ENCODE measurements around the gene FHAD1. TPM values are rescaled to one million over a fixed set of nuclear protein-coding genes. Genes with fewer than 3 reads are reported as not detected.

FHAD1 gene
- total and polyA plus RNA-seq, 9 of the 15 experiments (the other 6 are each of a cell fraction or from before 2014, with no cell fraction given) = 0.32 to 2.1 (median 1.5) TPM; not detected in 1

- TF ChIP-seq E4F1 (CRISPR knock-in tag; IDR thresholded peaks at IDR 0.05; ENCODE audit: borderline replicate concordance) (no peak), KDM1A (IDR thresholded peaks at IDR 0.05) (peak; percentile 5 to 18; a peak in 1 of 4 replicates), NR2F6 (CRISPR knock-in tag; IDR thresholded peaks at IDR 0.05) (no peak), ZNF444 (CRISPR knock-in tag; IDR thresholded peaks at IDR 0.05) (no peak), ZKSCAN1 (IDR thresholded peaks at IDR 0.05; ENCODE audit: low read depth, low read length) (no peak), ILK (tag; IDR thresholded peaks at IDR 0.05; ENCODE audit: borderline replicate concordance, low read depth) (no peak), ESRRB (CRISPR knock-in tag; IDR thresholded peaks at IDR 0.05; ENCODE audit: borderline replicate concordance) (no peak), HDAC2 (IDR thresholded peaks at IDR 0.05) (peak; percentile 28; the same call in 1 of the 2 replicates), TFE3 (CRISPR knock-in tag; IDR thresholded peaks at IDR 0.05) (no peak), GTF2A2 (tag; IDR thresholded peaks at IDR 0.05) (no peak), ADNP (tag; IDR thresholded peaks at IDR 0.05) (peak; percentile 80; the same call in 1 of the 2 replicates), ZNF778 (CRISPR knock-in tag; IDR thresholded peaks at IDR 0.05) (no peak), SMARCA5 (IDR thresholded peaks at IDR 0.05) (peak; percentile 29; the same call in 1 of the 2 replicates), TAL1 (IDR thresholded peaks at IDR 0.05) (no peak), ZNF23 (CRISPR knock-in tag; IDR thresholded peaks at IDR 0.05) (no peak), ATF7 (IDR thresholded peaks at IDR 0.05) (no peak), ZFP1 (CRISPR knock-in tag; IDR thresholded peaks at IDR 0.05) (no peak), SLC30A9 (CRISPR knock-in tag; IDR thresholded peaks at IDR 0.05) (no peak), RUNX1 (IDR thresholded peaks at IDR 0.05; ENCODE audit: low read depth) (no peak), NUFIP1 (IDR thresholded peaks at IDR 0.05; ENCODE audit: partially characterized antibody) (no peak)
- TF ChIP-seq, protein P1, sequence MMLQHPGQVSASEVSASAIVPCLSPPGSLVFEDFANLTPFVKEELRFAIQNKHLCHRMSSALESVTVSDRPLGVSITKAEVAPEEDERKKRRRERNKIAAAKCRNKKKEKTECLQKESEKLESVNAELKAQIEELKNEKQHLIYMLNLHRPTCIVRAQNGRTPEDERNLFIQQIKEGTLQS (IDR thresholded peaks at IDR 0.05) = no peak
- TF ChIP-seq, protein P1 (CRISPR knock-in tag; conservative IDR thresholded peaks at IDR 0.05) = no peak
Observed at GRCh38 chr1:15439325-15439724, 192.3 kb downstream of the FHAD1 start (continued).

Measured in K562 (cell line).